H1 (cell line): ENCODE measurements around the gene NUP98.

Source experiments
- CBX8 ChIP-seq: fragments of 300-800, 300-1000 bp; sonication (generic); IDR thresholded peaks from 2 replicates; pipeline ENCODE4 v1.7.1; 2016; ENCODE audit warnings: low read depth, low read length, borderline replicate concordance
- EZH2 ChIP-seq: fragments of 200-600 bp; sonication (generic); IDR thresholded peaks from 2 replicates; pipeline ENCODE4 v1.7.1; 2012; ENCODE audit warnings: low read depth, mild to moderate bottlenecking, moderate library complexity, low read length, inconsistent platforms; ENCODE audit not compliant: severe bottlenecking
- MAFK ChIP-seq: IDR thresholded peaks from 2 replicates; pipeline ENCODE4 v1.6.1; 2012; ENCODE audit warnings: low read depth, mild to moderate bottlenecking, improper control_type of control experiment, low read length
- PHF8 ChIP-seq: fragments of 200-600 bp; sonication (generic); conservative IDR thresholded peaks from 2 replicates; pipeline ENCODE4 v1.7.1; 2012; ENCODE audit warnings: low read depth, mild to moderate bottlenecking, inconsistent platforms, low read length, moderate library complexity
- POLR2A ChIP-seq, 2 experiments: IDR thresholded peaks; 1 replicate in 1 of 2; 2 replicates in 1 of 2; pipeline ENCODE4 v1.6.1; 2011; ENCODE audit warnings: low read depth in 2 of 2, low read length in 2 of 2, mild to moderate bottlenecking in 2 of 2; ENCODE audit errors: control extremely low read depth in 1 of 2
- POLR2AphosphoS5 ChIP-seq: IDR thresholded peaks from 2 replicates; pipeline ENCODE4 v1.6.1; 2011; ENCODE audit warnings: low read depth, low read length
- RAD21 ChIP-seq, 2 experiments: IDR thresholded peaks in 1 of 2; conservative IDR thresholded peaks in 1 of 2; 2 replicates each; pipeline ENCODE4 v1.6.1; 2011; ENCODE audit warnings: low read depth in 2 of 2, low read length in 2 of 2, improper control_type of control experiment in 1 of 2, inconsistent platforms in 1 of 2, mild to moderate bottlenecking in 1 of 2, moderate library complexity in 1 of 2
- RFX5 ChIP-seq: IDR thresholded peaks from 2 replicates; pipeline ENCODE4 v1.6.1; 2011; ENCODE audit warnings: low read depth, low read length, improper control_type of control experiment, borderline replicate concordance
- SP1 ChIP-seq: IDR thresholded peaks from 2 replicates; pipeline ENCODE4 v1.6.1; 2011; ENCODE audit warnings: low read depth, low read length
- SP2 ChIP-seq: IDR thresholded peaks from 2 replicates; pipeline ENCODE4 v1.6.1; 2012; ENCODE audit warnings: mild to moderate bottlenecking, low read length, inconsistent platforms
- TAF1 ChIP-seq: IDR thresholded peaks from 2 replicates; pipeline ENCODE4 v1.6.1; 2011; ENCODE audit warnings: mild to moderate bottlenecking, low read depth, low read length
- ZNF274 ChIP-seq: IDR thresholded peaks from 2 replicates; pipeline ENCODE4 v1.7.0; 2012; ENCODE audit warnings: low read length, borderline replicate concordance; ENCODE audit errors: extremely low read depth
- TF ChIP-seq, protein P1 (sequence below), 3 experiments: IDR thresholded peaks; 1 replicate in 2 of 3; 2 replicates in 1 of 3; pipeline versions ENCODE4 v1.5.1 to v1.6.1; 2011; ENCODE audit warnings: low read length in 3 of 3, mild to moderate bottlenecking in 3 of 3, inconsistent platforms in 2 of 3, low read depth in 1 of 3, moderate library complexity in 1 of 3; ENCODE audit not compliant: insufficient read depth in 1 of 3; ENCODE audit errors: control extremely low read depth in 1 of 3

DNA sequence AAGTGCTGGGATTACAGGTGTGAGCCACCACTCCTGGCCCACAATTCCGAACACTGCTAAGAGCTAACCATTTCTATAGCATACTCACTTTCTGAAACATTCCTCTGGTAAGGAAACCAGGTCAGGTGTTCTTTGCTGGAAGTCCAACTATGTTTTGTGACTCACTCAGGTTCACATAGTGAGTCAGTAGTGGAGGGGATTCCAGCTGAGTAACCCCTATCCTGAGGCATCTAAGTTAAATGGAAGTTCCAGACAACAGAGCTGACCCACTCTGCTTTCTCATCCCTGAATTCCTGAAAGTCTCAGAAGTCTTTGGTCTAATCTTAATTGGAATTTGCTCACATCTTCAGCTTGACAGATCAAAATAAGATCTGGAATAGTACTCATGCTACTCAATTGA is 123.2 kb downstream of the NUP98 start:
- TF ChIP-seq, protein P1, sequence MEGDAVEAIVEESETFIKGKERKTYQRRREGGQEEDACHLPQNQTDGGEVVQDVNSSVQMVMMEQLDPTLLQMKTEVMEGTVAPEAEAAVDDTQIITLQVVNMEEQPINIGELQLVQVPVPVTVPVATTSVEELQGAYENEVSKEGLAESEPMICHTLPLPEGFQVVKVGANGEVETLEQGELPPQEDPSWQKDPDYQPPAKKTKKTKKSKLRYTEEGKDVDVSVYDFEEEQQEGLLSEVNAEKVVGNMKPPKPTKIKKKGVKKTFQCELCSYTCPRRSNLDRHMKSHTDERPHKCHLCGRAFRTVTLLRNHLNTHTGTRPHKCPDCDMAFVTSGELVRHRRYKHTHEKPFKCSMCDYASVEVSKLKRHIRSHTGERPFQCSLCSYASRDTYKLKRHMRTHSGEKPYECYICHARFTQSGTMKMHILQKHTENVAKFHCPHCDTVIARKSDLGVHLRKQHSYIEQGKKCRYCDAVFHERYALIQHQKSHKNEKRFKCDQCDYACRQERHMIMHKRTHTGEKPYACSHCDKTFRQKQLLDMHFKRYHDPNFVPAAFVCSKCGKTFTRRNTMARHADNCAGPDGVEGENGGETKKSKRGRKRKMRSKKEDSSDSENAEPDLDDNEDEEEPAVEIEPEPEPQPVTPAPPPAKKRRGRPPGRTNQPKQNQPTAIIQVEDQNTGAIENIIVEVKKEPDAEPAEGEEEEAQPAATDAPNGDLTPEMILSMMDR (IDR thresholded peaks at IDR 0.05; ENCODE audit: control extremely low read depth in 1 of 3, insufficient read depth in 1 of 3, low read depth in 1 of 3, low read length in 3 of 3) = no peak
- TF ChIP-seq RAD21 (IDR thresholded peaks at IDR 0.05 in 1 of 2, conservative IDR thresholded peaks at IDR 0.05 in 1 of 2; ENCODE audit: low read depth in 2 of 2, low read length in 2 of 2) = no peak
- no peak for TF ChIP-seq POLR2A (IDR thresholded peaks at IDR 0.05; ENCODE audit: control extremely low read depth in 1 of 2, low read depth in 2 of 2, low read length in 2 of 2)
- no peak for TF ChIP-seq POLR2AphosphoS5
- no peak for TF ChIP-seq TAF1
- no peak for TF ChIP-seq PHF8
- no peak for TF ChIP-seq ZNF274
- no peak for TF ChIP-seq CBX8
- no peak for TF ChIP-seq MAFK
- TF ChIP-seq SP1 = no peak
- no peak for TF ChIP-seq EZH2
- no peak for TF ChIP-seq RFX5
- no peak for TF ChIP-seq SP2
